Testis (tissue), 3 donors: Measurements from ENCODE around the gene KRT84. TPM values are rescaled to one million over a fixed set of nuclear protein-coding genes. Genes with fewer than 3 reads are reported as not detected.

Experiments
- DNase-seq: peaks from one replicate; pipeline ENCODE4 v3.0.0-alpha.2; 2019
- H3K27ac ChIP-seq, 2 donors: fragments of 200-600 bp; sonication (generic); one replicate each; pipeline ENCODE4 v1.5.1; 2019
- H3K27me3 ChIP-seq: fragments of 200-600 bp; sonication (generic); one replicate; pipeline ENCODE4 v1.5.1; 2019
- H3K36me3 ChIP-seq: fragments of 200-600 bp; sonication (generic); one replicate; pipeline ENCODE4 v1.5.1; 2017; ENCODE audit warnings: low read depth; ENCODE audit errors: missing control alignments
- H3K4me1 ChIP-seq: fragments of 200-600 bp; sonication (generic); one replicate; pipeline ENCODE4 v1.5.1; 2019
- H3K4me3 ChIP-seq, 2 donors: fragments of 200-600 bp; sonication (generic); one replicate each; pipeline ENCODE4 v1.5.1; 2017 to 2019
- H3K9me3 ChIP-seq: fragments of 200-600 bp; sonication (generic); one replicate; pipeline ENCODE4 v1.5.1; 2017
- POLR2A ChIP-seq: fragments of 450-650 bp; IDR thresholded peaks from one replicate; pipeline ENCODE4 v1.6.1; 2017; ENCODE audit warnings: antibody characterized with exemption, mild to moderate bottlenecking, moderate library complexity
- WGBS, 2 donors: methylation state at CpG; one replicate each; pipeline ENCODE4 v1.1.5; 2018; 5-methylcytosine and 5-hydroxymethylcytosine counted together
- intact Hi-C: fragments of 100-400 bp; cut with DNase I; formaldehyde crosslinking; loops from one replicate; pipeline ENCODE4 v1.15.1; 2023; ENCODE audit warnings: low total_unique reads
- polyA plus RNA-seq: library from polyadenylated mRNA; stranded (reverse); fragments of 350-450 nt; fragmentation: Illumina TruSeq; extraction: RNeasy Lipid Tissue Mini Kit (QIAGEN cat#74804); gene quantifications from one replicate; pipeline ENCODE4 v1.2.3, GENCODE V29; 2014; ENCODE audit warnings: low read depth, low replicate concordance; ENCODE audit not compliant: insufficient read depth
- total RNA-seq, 2 donors: library from RNA; depleted of rRNA; stranded (reverse); fragments of >200 nt; gene quantifications; one replicate each; pipeline ENCODE4 v1.2.3, GENCODE V29; 2016
- TF ChIP-seq, protein P1 (sequence below), 3 experiments: fragments of 450-650 bp in 2 of 3; fragments of 200-600 bp in 1 of 3; sonication (generic) in 1 of 3; IDR thresholded peaks; one replicate each; pipeline ENCODE4 v1.5.1; 2016 to 2019; ENCODE audit warnings: antibody characterized with exemption in 3 of 3, mild to moderate bottlenecking in 2 of 3, moderate library complexity in 1 of 3

KRT84 gene
- total and polyA plus RNA-seq, 3 donors from 2014 or later: 0.43 TPM; not detected in 2

- TF ChIP-seq POLR2A: no peak
- TF ChIP-seq, protein P1, sequence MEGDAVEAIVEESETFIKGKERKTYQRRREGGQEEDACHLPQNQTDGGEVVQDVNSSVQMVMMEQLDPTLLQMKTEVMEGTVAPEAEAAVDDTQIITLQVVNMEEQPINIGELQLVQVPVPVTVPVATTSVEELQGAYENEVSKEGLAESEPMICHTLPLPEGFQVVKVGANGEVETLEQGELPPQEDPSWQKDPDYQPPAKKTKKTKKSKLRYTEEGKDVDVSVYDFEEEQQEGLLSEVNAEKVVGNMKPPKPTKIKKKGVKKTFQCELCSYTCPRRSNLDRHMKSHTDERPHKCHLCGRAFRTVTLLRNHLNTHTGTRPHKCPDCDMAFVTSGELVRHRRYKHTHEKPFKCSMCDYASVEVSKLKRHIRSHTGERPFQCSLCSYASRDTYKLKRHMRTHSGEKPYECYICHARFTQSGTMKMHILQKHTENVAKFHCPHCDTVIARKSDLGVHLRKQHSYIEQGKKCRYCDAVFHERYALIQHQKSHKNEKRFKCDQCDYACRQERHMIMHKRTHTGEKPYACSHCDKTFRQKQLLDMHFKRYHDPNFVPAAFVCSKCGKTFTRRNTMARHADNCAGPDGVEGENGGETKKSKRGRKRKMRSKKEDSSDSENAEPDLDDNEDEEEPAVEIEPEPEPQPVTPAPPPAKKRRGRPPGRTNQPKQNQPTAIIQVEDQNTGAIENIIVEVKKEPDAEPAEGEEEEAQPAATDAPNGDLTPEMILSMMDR (IDR thresholded peaks at IDR 0.05): no peak
- Histone ChIP-seq H3K27ac (no peak overlapping the region), H3K4me1 (no peaks in the 10 kb centered on the region), H3K4me3 (no peak overlapping the region), H3K27me3 (no peaks in the 10 kb centered on the region), H3K36me3 (no peaks in the 10 kb centered on the region), H3K9me3 (no peaks in the 10 kb centered on the region)
- DNase-seq: no peak
- 95 to 100% methylated on average over 3 to 14 of the region's 14 CpGs for WGBS, 2 donors
- intact Hi-C loops: no loop called here
Measured at GRCh38 chr12:52341066-52341580, 44.3 kb downstream of the KRT84 start.

DNA sequence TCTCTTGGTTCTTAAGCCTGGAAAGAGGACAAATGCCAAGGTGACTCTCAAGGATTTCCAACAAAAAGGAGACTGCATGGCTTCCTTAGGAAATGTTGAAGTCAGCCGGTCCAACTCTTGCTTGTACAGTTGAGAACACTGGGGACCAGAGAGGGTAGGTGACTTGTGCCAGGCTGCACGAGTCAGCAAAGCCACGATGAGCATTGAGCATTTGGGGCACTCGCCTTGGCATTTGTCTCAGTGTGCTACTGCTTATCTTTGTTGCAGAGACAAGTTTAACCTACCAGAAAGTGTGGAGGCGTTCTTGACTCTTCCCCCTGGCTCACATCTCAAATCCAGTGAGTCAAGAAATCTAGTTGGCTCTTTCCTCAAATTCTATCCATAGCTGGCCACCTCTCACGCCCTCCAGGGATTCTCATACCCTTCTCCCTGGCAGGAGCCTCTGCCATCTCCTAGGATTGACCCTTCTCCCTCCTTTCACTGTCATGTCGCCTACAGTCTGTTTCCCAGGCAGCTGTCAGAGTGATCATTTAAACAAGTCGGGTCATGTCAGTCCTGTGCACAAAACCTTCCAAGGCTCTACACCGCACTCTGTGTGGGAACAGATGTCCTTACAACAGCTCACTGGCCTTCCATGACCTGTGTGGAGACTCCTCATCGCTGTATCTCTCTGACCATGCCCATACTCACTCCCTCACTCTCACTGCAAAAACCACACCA, 47.1 kb downstream of the KRT84 start:
- Histone ChIP-seq H3K36me3 (no peaks in the 10 kb centered on the region), H3K4me3 (no peak overlapping the region), H3K27me3 (no peaks in the 10 kb centered on the region), H3K9me3 (no peaks in the 10 kb centered on the region), H3K27ac (no peak overlapping the region), H3K4me1 (no peaks in the 10 kb centered on the region)
- no peak for DNase-seq
- TF ChIP-seq, protein P1 (IDR thresholded peaks at IDR 0.05): no peak
- TF ChIP-seq POLR2A: no peak
- intact Hi-C loops: no loop called here
- WGBS, 2 donors: 87 to 91% methylated on average over 10 of the region's 10 CpGs

- WGBS, 2 donors: 69 to 77% methylated on average over 1 of the region's 1 CpG
- DNase-seq: no peak
- Histone ChIP-seq H3K27ac (no peak overlapping the region), H3K9me3 (no peaks in the 10 kb centered on the region), H3K36me3 (no peaks in the 10 kb centered on the region), H3K4me3 (no peak overlapping the region), H3K27me3 (no peaks in the 10 kb centered on the region), H3K4me1 (no peaks in the 10 kb centered on the region)
- no peak for TF ChIP-seq POLR2A
- TF ChIP-seq, protein P1 (IDR thresholded peaks at IDR 0.05): no peak
- intact Hi-C loops: no loop called here
Measured at GRCh38 chr12:52337054-52337453, 48.4 kb downstream of the KRT84 start.

GRCh38 chr12:52336641-52337040, 48.8 kb downstream of the KRT84 start:
- 56 to 82% methylated on average over 2 of the region's 2 CpGs for WGBS, 2 donors
- Histone ChIP-seq H3K36me3 (no peaks in the 10 kb centered on the region), H3K27me3 (no peaks in the 10 kb centered on the region), H3K4me1 (no peaks in the 10 kb centered on the region), H3K9me3 (no peaks in the 10 kb centered on the region), H3K27ac (no peak overlapping the region), H3K4me3 (no peak overlapping the region)
- no peak for DNase-seq
- intact Hi-C loops: no loop called here
- TF ChIP-seq, protein P1 (IDR thresholded peaks at IDR 0.05): no peak
- no peak for TF ChIP-seq POLR2A
